UCSD-AML1 (cell line): Measurements from ENCODE around the gene TYMS.

Source experiments
- DNase-seq: peaks from one replicate; lab custom pipeline; 2025; ENCODE audit not compliant: unreplicated experiment; lab: John Stamatoyannopoulos, UW

Gene TYMS

GRCh38 chr18:710418-711300, 53.2 kb downstream of the TYMS start:
- no peak for DNase-seq

GRCh38 chr18:711310-711656, 53.8 kb downstream of the TYMS start:
- no peak for DNase-seq

GRCh38 chr18:711657-712400, 54.4 kb downstream of the TYMS start:
- DNase-seq: peak; percentile 44

DNA sequence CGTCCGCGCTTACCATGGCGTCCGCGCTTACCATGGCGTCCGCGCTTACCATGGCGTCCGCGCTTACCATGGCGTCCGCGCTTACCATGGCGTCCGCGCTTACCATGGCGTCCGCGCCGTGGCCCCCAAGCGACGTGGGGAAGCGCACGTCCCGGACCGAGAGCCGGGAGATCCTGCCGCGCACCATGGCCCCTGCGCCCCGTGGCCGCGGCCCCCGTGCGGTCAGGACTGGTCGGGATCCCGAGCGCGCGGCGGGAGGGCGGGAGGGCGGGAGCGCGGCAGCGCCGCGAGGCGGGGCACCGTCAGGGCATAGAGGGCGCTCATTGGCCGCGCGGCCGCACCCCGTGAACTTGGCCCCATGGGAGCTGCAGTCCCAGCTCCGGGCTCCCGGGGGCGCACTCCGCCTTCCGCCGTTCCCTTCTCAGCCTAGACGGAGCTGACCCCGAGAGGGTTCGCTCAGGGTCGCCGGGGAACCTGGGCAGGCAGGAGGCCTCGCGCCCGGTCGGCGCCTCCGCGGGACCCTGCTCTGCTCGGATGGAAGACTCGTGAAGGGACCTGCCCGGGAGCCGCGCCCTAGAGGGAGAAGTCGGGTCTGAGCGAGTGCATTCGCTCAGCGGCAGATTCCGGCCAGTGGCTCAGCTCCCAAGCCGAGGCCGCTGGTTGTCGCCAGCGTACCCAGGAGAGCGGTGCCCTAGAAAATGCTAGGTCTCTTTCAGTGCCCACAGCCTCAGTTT, 55.1 kb downstream of the TYMS start, which contains the start of gene ENOSF1:
Gene ENOSF1, minus strand, starts transcription at position 230 of the 734 bp plus-strand sequence. Its CDS starts 43 bp downstream, at position 187.
- DNase-seq: peak; percentile 80

GRCh38 chr18:713135-713490, 55.7 kb downstream of the TYMS start:
- no peak for DNase-seq

GRCh38 chr18:715626-716025, 58.2 kb downstream of the TYMS start:
- no peak for DNase-seq

DNA sequence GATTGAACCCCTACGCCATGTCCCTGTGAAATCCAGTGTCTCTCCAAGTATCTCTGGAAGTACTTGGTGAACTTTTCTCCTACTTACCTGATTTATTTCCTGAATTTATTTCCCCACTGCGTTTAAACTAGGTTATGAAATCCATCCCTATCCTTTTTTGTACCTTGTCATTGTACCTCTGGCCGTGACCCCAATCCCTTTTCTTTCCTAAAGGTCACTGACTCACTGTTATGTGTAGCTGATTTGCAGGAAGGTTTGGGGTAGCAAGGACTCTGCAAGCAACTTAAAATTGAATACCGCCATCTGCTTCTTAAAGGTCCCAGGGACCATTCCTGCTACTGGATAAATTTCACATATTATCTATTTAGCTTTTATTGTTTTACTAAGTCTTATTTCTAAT, 59.5 kb downstream of the TYMS start:
- no peak for DNase-seq
